HUES64 (cell line): Measurements from ENCODE around the gene SCMH1.

Source experiments
- H3K27ac ChIP-seq: 2 replicates; pipeline ENCODE4 v1.7.0; 2013; ENCODE audit warnings: low read depth, low read length, inconsistent platforms
- H3K27me3 ChIP-seq: 2 replicates; pipeline ENCODE4 v1.6.1; 2013; ENCODE audit warnings: mild to moderate bottlenecking, low read length; ENCODE audit not compliant: insufficient read depth
- H3K36me3 ChIP-seq: 2 replicates; pipeline ENCODE4 v1.6.1; 2013; ENCODE audit warnings: mild to moderate bottlenecking, low read length; ENCODE audit not compliant: insufficient read depth
- H3K4me1 ChIP-seq: 2 replicates; pipeline ENCODE4 v1.6.1; 2013; ENCODE audit warnings: mild to moderate bottlenecking, low read length, moderate library complexity; ENCODE audit not compliant: insufficient read depth
- H3K4me3 ChIP-seq: 2 replicates; pipeline ENCODE4 v1.5.1; 2013; ENCODE audit warnings: mild to moderate bottlenecking, low read length, moderate library complexity
- H3K9ac ChIP-seq: 2 replicates; pipeline ENCODE4 v1.6.1; 2013; ENCODE audit warnings: mild to moderate bottlenecking, low read depth, low read length
- H3K9me3 ChIP-seq: 2 replicates; pipeline ENCODE4 v1.6.1; 2013; ENCODE audit warnings: low read depth, low read length; ENCODE audit not compliant: insufficient read depth
- WGBS: fragments of 150-250, 120-280 bp; methylation state at CpG from one replicate; pipeline ENCODE4 v1.1.7; 2013; ENCODE audit warnings: missing lambda C conversion rate; 5-methylcytosine and 5-hydroxymethylcytosine counted together

SCMH1 gene

GRCh38 chr1:41246568-41246967, 4.5 kb upstream of the SCMH1 start:
- peaks cover 2% of the 10 kb centered on the region; the same call in 1 of the 2 replicates for H3K9me3 ChIP-seq
- H3K9ac ChIP-seq: no peak overlapping the region
- H3K36me3 ChIP-seq: no peaks in the 10 kb centered on the region
- peaks cover 23% of the 10 kb centered on the region for H3K27me3 ChIP-seq
- no peak overlapping the region for H3K4me3 ChIP-seq
- no peak overlapping the region for H3K27ac ChIP-seq
- H3K4me1 ChIP-seq: 0 out of 2 replicates have a peak, but pooled peaks cover 3% of the 10 kb centered on the region
- WGBS: 68% methylated on average over 1 of the region's 1 CpG

- H3K27ac ChIP-seq: no peak overlapping the region
- H3K36me3 ChIP-seq: no peaks in the 10 kb centered on the region
- peaks cover 28% of the 10 kb centered on the region for H3K27me3 ChIP-seq
- H3K4me1 ChIP-seq: peaks cover 7% of the 10 kb centered on the region; the same call in 1 of the 2 replicates
- no peak overlapping the region for H3K9ac ChIP-seq
- WGBS: 83% methylated on average over 1 of the region's 2 CpGs
- no peak overlapping the region for H3K4me3 ChIP-seq
- H3K9me3 ChIP-seq: no peaks in the 10 kb centered on the region
These were observed 3.6 kb upstream of the SCMH1 start for GRCh38 chr1:41245659-41246058.

- WGBS: 90% methylated on average over 3 of the region's 3 CpGs
- Histone ChIP-seq H3K36me3 (no peaks in the 10 kb centered on the region), H3K4me3 (peak overlapping the region; percentile 70; the same call in 1 of the 2 replicates), H3K27ac (no peak overlapping the region), H3K4me1 (peaks cover 15% of the 10 kb centered on the region; the same call in 1 of the 2 replicates), H3K27me3 (peaks cover 31% of the 10 kb centered on the region), H3K9ac (no peak overlapping the region), H3K9me3 (no peaks in the 10 kb centered on the region)
These were observed 926 bp upstream of the SCMH1 start for GRCh38 chr1:41243079-41243385.

- no peaks in the 10 kb centered on the region for H3K9me3 ChIP-seq
- H3K4me1 ChIP-seq: peaks cover 15% of the 10 kb centered on the region; the same call in 1 of the 2 replicates
- H3K4me3 ChIP-seq: peak overlapping the region; percentile 70
- peaks cover 31% of the 10 kb centered on the region for H3K27me3 ChIP-seq
- no peak overlapping the region; the same call in 1 of the 2 replicates for H3K27ac ChIP-seq
- 17% methylated on average over 51 of the region's 51 CpGs for WGBS
- H3K36me3 ChIP-seq: no peaks in the 10 kb centered on the region
- peak overlapping the region; percentile 79 for H3K9ac ChIP-seq
These were observed 404 bp upstream of the SCMH1 start for GRCh38 chr1:41242342-41243078.

GRCh38 chr1:41241354-41241748, 755 bp downstream of the SCMH1 start:
- Histone ChIP-seq H3K9ac (peak overlapping the region; percentile 68), H3K4me1 (peaks cover 16% of the 10 kb centered on the region; the same call in 1 of the 2 replicates), H3K27ac (no peak overlapping the region; the same call in 1 of the 2 replicates), H3K4me3 (peak overlapping the region; percentile 69), H3K36me3 (no peaks in the 10 kb centered on the region), H3K9me3 (no peaks in the 10 kb centered on the region), H3K27me3 (peaks cover 31% of the 10 kb centered on the region)
- 1% methylated on average over 45 of the region's 45 CpGs for WGBS

- Histone ChIP-seq H3K4me1 (peaks cover 17% of the 10 kb centered on the region; the same call in 1 of the 2 replicates), H3K9ac (peak overlapping the region; percentile 68), H3K27me3 (peaks cover 31% of the 10 kb centered on the region), H3K9me3 (no peaks in the 10 kb centered on the region), H3K27ac (no peak overlapping the region), H3K4me3 (peak overlapping the region; percentile 69), H3K36me3 (no peaks in the 10 kb centered on the region)
- WGBS: 16% methylated on average over 12 of the region's 12 CpGs
These were observed 1.2 kb downstream of the SCMH1 start for GRCh38 chr1:41240781-41241353.

GRCh38 chr1:41239988-41240610, 2.0 kb downstream of the SCMH1 start:
- Histone ChIP-seq H3K27ac (no peak overlapping the region), H3K4me3 (no peak overlapping the region), H3K36me3 (no peaks in the 10 kb centered on the region), H3K9ac (no peak overlapping the region), H3K4me1 (peaks cover 17% of the 10 kb centered on the region; the same call in 1 of the 2 replicates), H3K27me3 (peaks cover 30% of the 10 kb centered on the region), H3K9me3 (no peaks in the 10 kb centered on the region)

- no peak overlapping the region for H3K4me3 ChIP-seq
- no peak overlapping the region for H3K9ac ChIP-seq
- H3K27me3 ChIP-seq: peaks cover 17% of the 10 kb centered on the region
- peaks cover 17% of the 10 kb centered on the region; the same call in 1 of the 2 replicates for H3K4me1 ChIP-seq
- H3K9me3 ChIP-seq: no peaks in the 10 kb centered on the region
- H3K36me3 ChIP-seq: no peaks in the 10 kb centered on the region
- 89% methylated on average over 5 of the region's 5 CpGs for WGBS
- H3K27ac ChIP-seq: no peak overlapping the region
These were observed 3.7 kb downstream of the SCMH1 start for GRCh38 chr1:41238311-41238988.

- H3K9ac ChIP-seq: no peak overlapping the region
- H3K36me3 ChIP-seq: no peaks in the 10 kb centered on the region
- H3K4me1 ChIP-seq: peaks cover 15% of the 10 kb centered on the region; the same call in 1 of the 2 replicates
- H3K27me3 ChIP-seq: peaks cover 8% of the 10 kb centered on the region
- no peak overlapping the region for H3K4me3 ChIP-seq
- no peaks in the 10 kb centered on the region for H3K9me3 ChIP-seq
- 78% methylated on average over 2 of the region's 2 CpGs for WGBS
- no peak overlapping the region for H3K27ac ChIP-seq
These were observed 5.3 kb downstream of the SCMH1 start for GRCh38 chr1:41236781-41237180.

GRCh38 chr1:41235893-41236292, 6.2 kb downstream of the SCMH1 start:
- H3K27ac ChIP-seq: no peak overlapping the region
- H3K4me1 ChIP-seq: peaks cover 12% of the 10 kb centered on the region; the same call in 1 of the 2 replicates
- H3K27me3 ChIP-seq: peaks cover 5% of the 10 kb centered on the region
- H3K36me3 ChIP-seq: no peaks in the 10 kb centered on the region
- H3K4me3 ChIP-seq: no peak overlapping the region
- H3K9me3 ChIP-seq: no peaks in the 10 kb centered on the region
- H3K9ac ChIP-seq: no peak overlapping the region

- H3K9ac ChIP-seq: no peak overlapping the region
- 86% methylated on average over 1 of the region's 1 CpG for WGBS
- no peaks in the 10 kb centered on the region for H3K27me3 ChIP-seq
- H3K4me1 ChIP-seq: peaks cover 2% of the 10 kb centered on the region; the same call in 1 of the 2 replicates
- no peaks in the 10 kb centered on the region for H3K9me3 ChIP-seq
- H3K36me3 ChIP-seq: no peaks in the 10 kb centered on the region
- H3K27ac ChIP-seq: no peak overlapping the region
- H3K4me3 ChIP-seq: no peak overlapping the region
These were observed 8.4 kb downstream of the SCMH1 start for GRCh38 chr1:41233708-41234107.
